ENCODE data around the gene EEPD1. TPM values are rescaled to one million over a fixed set of nuclear protein-coding genes. Genes with fewer than 3 reads are reported as not detected.

EEPD1 gene
- total RNA-seq, 1 donor from 2014 or later = 6.5 TPM

DNA sequence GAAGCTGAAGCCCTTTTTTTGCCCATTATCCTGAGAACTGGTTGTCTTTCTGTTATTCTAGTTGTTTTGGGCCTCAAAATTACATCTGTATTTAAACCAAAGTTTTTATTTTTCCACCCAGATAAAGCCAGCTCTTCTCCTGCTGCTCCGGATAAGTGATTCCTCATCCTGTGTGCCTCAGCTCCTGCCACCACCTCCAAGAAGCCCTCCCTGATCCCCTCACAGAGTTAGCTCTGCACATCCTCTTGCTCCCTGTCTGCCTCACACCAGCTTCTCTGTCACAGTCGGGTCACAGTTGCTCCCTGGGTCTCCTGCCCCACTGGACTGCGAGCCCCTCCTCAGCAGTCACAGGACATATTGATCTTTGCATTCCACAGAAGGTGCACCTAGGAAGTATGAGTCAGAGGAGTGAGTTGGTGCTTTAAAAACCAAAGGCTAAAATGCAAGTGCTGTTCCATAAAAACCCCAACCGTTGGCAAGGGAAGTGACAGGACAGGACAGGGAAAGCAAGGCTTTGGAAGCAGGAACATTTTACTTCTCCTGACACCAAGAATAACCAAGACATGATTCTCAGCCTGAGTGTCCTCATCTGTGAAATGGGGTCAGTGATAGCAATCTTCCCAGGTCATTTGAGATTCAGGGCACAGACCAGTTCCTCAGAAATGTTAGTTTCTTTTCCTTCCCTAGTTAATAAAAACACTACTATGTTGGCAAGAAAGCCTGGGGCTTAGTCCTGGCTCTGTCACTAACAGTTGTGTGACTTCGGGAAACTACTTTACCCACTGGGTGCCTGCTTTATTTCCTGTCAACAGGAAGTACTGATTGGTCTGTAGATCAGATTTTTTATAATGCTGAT is 36.5 kb upstream of the EEPD1 start:
- no peaks in the 10 kb centered on the region for H3K9me3 Mint-ChIP-seq
- no peak overlapping the region for H3K4me3 ChIP-seq
- H3K36me3 Mint-ChIP-seq = no peaks in the 10 kb centered on the region
- no peak overlapping the region for H3K27ac ChIP-seq
- H3K27ac Mint-ChIP-seq = peak overlapping the region; percentile 11
- no peaks in the 10 kb centered on the region for H3F3A ChIP-seq (ENCODE audit: low read depth)
- H3K79me2 ChIP-seq (ENCODE audit: low read depth) = no peaks in the 10 kb centered on the region
- H3K9ac ChIP-seq = no peak overlapping the region
- no peak for DNase-seq (ENCODE audit: low spot score)
- no peak overlapping the region for H3K4me3 Mint-ChIP-seq
- H3K4me2 ChIP-seq = no peak overlapping the region
- no peaks in the 10 kb centered on the region for H3K36me3 ChIP-seq
- no peaks in the 10 kb centered on the region for H4K20me1 ChIP-seq (ENCODE audit: low read depth)
- no peak overlapping the region for H2AFZ ChIP-seq (replicated peaks)
- no peaks in the 10 kb centered on the region for H3K27me3 ChIP-seq
- H3K27me3 Mint-ChIP-seq (ENCODE audit: insufficient read depth, low read depth) = peaks cover 2% of the 10 kb centered on the region
- H3K4me1 ChIP-seq = peaks cover 7% of the 10 kb centered on the region
- H3K9me3 ChIP-seq (ENCODE audit: low read depth) = no peaks in the 10 kb centered on the region
- TF ChIP-seq, protein P1, sequence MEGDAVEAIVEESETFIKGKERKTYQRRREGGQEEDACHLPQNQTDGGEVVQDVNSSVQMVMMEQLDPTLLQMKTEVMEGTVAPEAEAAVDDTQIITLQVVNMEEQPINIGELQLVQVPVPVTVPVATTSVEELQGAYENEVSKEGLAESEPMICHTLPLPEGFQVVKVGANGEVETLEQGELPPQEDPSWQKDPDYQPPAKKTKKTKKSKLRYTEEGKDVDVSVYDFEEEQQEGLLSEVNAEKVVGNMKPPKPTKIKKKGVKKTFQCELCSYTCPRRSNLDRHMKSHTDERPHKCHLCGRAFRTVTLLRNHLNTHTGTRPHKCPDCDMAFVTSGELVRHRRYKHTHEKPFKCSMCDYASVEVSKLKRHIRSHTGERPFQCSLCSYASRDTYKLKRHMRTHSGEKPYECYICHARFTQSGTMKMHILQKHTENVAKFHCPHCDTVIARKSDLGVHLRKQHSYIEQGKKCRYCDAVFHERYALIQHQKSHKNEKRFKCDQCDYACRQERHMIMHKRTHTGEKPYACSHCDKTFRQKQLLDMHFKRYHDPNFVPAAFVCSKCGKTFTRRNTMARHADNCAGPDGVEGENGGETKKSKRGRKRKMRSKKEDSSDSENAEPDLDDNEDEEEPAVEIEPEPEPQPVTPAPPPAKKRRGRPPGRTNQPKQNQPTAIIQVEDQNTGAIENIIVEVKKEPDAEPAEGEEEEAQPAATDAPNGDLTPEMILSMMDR (IDR thresholded peaks at IDR 0.05) = no peak
- TF ChIP-seq EZH2 (IDR thresholded peaks at IDR 0.05) = no peak
- no peak for TF ChIP-seq EZH2phosphoT487 (IDR thresholded peaks at IDR 0.05)
- H3K4me1 Mint-ChIP-seq = no peaks in the 10 kb centered on the region

DNA sequence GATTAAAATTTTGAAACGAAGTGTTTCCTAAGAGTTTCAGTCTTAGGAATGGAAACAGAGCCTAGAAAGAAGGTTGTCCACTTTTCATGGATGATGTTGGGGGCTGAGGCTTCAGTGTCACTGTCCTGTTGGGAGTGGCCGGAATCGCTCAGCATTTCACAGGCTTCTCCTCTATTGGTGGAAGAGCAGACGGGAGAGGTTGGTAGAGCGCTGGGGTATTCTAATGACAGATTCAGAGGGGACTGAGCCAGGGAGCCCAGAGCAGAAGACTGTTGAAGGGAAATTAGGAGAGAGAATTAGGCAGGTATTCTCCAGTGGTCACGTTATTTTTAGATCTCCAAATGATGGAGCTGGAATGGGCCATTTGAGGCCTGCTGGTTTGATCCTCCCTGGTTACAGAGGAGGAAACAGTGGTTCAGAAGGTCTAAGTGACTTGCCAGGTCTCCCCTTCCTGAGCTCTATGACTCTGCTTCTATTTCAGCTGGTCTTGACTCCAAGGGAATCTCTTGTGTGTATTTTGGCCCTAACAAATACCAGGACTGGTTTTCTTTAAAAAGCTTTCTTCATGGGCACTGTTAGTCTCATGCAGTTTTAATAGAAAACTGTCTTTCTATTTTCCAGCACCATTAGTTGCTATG is 35.7 kb upstream of the EEPD1 start:
- TF ChIP-seq, protein P1 (IDR thresholded peaks at IDR 0.05) = no peak
- TF ChIP-seq EZH2phosphoT487 (IDR thresholded peaks at IDR 0.05) (no peak), EZH2 (IDR thresholded peaks at IDR 0.05) (no peak)
- Histone ChIP-seq H4K20me1 (ENCODE audit: low read depth) (no peaks in the 10 kb centered on the region), H3K27me3 (no peaks in the 10 kb centered on the region), H3K4me3 (no peak overlapping the region), H3K4me1 (peaks cover 7% of the 10 kb centered on the region), H3K9ac (no peak overlapping the region), H3K4me2 (no peak overlapping the region), H2AFZ (replicated peaks) (no peak overlapping the region), H3K9me3 (ENCODE audit: low read depth) (no peaks in the 10 kb centered on the region), H3K79me2 (ENCODE audit: low read depth) (no peaks in the 10 kb centered on the region), H3F3A (ENCODE audit: low read depth) (no peaks in the 10 kb centered on the region), H3K36me3 (no peaks in the 10 kb centered on the region), H3K27ac (no peak overlapping the region)
- Mint-ChIP-seq H3K4me1 (no peaks in the 10 kb centered on the region), H3K27me3 (ENCODE audit: insufficient read depth, low read depth) (peaks cover 2% of the 10 kb centered on the region), H3K9me3 (no peaks in the 10 kb centered on the region), H3K27ac (no peak overlapping the region), H3K36me3 (no peaks in the 10 kb centered on the region), H3K4me3 (no peak overlapping the region)
- DNase-seq (ENCODE audit: low spot score) = no peak

DNA sequence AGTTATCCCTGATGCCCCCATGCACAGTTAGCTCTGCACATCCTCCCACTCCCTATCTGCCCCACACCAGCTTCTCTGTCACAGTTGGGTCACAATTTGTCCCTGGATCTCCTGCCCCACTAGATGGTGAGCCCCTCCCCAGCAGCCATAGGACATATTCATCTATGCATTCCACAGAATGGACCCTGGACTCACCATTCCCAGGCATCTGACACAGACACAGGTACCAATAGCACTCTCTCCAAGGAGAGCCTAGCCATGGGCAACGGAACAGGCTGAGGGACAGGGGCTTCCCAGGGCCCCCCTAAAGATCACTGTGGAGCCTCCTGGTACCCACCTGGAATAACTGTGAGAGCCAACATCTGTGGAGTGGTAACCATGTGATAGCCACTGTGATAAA is 34.7 kb upstream of the EEPD1 start:
- no peak overlapping the region for H3K27ac Mint-ChIP-seq
- H2AFZ ChIP-seq (replicated peaks) = no peak overlapping the region

More for the DNA sequence above, 34.7 kb upstream of the EEPD1 start:
- Histone ChIP-seq H4K20me1 (ENCODE audit: low read depth) (no peaks in the 10 kb centered on the region), H3K79me2 (ENCODE audit: low read depth) (no peaks in the 10 kb centered on the region), H3K4me2 (no peak overlapping the region), H3K36me3 (no peaks in the 10 kb centered on the region), H3K4me1 (peaks cover 7% of the 10 kb centered on the region), H3K27ac (no peak overlapping the region), H3F3A (ENCODE audit: low read depth) (no peaks in the 10 kb centered on the region), H3K9me3 (ENCODE audit: low read depth) (no peaks in the 10 kb centered on the region), H3K9ac (no peak overlapping the region), H3K27me3 (no peaks in the 10 kb centered on the region), H3K4me3 (no peak overlapping the region)
- Mint-ChIP-seq H3K4me3 (no peak overlapping the region), H3K4me1 (no peaks in the 10 kb centered on the region), H3K9me3 (no peaks in the 10 kb centered on the region), H3K27me3 (ENCODE audit: insufficient read depth, low read depth) (peaks cover 2% of the 10 kb centered on the region), H3K36me3 (no peaks in the 10 kb centered on the region)
- DNase-seq (ENCODE audit: low spot score) = no peak
- TF ChIP-seq, protein P1 (IDR thresholded peaks at IDR 0.05) = no peak
- TF ChIP-seq EZH2phosphoT487 (IDR thresholded peaks at IDR 0.05) (no peak), EZH2 (IDR thresholded peaks at IDR 0.05) (no peak)

Measured in neural progenitor cell (in vitro differentiated cells).